Upper lobe of left lung (tissue), 4 donors: Measurements from ENCODE around the gene GCNT3.

ENCODE experiments used
- EP300 ChIP-seq, 4 donors: sonication (generic); formaldehyde crosslinking; IDR thresholded peaks; one replicate each; pipeline ENCODE4 v1.5.1; 2017; ENCODE audit warnings: antibody characterized with exemption in 4 of 4, control low read depth in 2 of 4
- TF ChIP-seq, protein P1 (sequence below), 6 experiments: fragments of 450-650 bp in 4 of 6; fragments of 200-600 bp in 2 of 6; sonication (generic) in 2 of 6; IDR thresholded peaks; one replicate each; pipeline ENCODE4 v1.5.1; 2016 to 2019; ENCODE audit warnings: antibody characterized with exemption in 6 of 6

DNA sequence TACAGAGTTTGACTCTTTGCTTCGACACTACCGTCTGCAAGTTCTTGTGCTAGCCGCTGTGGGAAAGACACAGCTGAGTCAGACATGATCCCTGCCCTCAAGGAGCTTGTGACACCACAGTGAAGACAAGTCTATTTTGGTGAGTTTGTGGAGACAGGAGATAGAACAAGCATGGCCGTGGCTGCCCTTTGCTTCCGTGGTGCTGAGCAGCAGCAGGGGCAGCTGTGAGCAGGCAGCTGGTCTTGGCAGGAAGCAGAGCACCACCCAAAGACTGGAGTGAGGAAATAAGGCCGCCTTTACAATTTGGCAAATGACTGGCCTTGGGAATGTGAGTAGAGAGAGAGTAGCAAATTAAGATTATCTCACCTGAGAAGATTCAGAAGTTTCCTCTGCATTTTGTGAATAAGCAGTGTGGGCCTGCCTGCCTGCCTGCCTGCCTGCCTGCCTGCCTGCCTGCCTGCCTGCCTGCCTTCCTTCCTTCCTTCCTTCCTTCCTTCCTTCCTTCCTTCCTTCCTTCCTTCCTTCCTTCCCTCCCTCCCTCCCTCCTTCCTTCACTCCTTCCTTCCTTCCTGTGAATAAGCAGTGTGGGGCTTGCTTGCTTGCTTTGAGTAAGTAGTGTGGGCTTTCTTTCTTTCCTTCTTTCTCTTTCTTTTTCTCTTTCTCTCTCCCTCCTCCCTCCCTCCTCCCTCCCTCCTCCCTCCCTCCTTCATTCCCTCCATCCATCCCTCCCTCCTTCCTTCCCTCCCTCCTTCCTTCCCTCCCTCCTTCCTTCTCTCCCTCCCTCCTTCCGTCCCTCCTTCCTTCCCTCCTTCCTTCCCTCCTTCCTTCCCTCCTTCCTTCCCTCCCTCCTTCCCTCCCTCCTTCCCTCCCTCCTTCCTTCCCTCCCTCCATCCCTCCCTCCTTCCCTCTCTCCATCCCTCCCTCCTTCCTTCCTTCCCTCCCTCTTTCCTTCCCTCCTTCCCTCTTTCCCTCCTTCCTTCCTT is 1.6 kb upstream of the GCNT3 start:
- no peak for TF ChIP-seq EP300 (IDR thresholded peaks at IDR 0.05)
- TF ChIP-seq, protein P1, sequence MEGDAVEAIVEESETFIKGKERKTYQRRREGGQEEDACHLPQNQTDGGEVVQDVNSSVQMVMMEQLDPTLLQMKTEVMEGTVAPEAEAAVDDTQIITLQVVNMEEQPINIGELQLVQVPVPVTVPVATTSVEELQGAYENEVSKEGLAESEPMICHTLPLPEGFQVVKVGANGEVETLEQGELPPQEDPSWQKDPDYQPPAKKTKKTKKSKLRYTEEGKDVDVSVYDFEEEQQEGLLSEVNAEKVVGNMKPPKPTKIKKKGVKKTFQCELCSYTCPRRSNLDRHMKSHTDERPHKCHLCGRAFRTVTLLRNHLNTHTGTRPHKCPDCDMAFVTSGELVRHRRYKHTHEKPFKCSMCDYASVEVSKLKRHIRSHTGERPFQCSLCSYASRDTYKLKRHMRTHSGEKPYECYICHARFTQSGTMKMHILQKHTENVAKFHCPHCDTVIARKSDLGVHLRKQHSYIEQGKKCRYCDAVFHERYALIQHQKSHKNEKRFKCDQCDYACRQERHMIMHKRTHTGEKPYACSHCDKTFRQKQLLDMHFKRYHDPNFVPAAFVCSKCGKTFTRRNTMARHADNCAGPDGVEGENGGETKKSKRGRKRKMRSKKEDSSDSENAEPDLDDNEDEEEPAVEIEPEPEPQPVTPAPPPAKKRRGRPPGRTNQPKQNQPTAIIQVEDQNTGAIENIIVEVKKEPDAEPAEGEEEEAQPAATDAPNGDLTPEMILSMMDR (IDR thresholded peaks at IDR 0.05), result no peak
